Parathyroid adenoma (tissue), 2 donors: ENCODE results near the gene IL17B.

Source experiments
- H2AFZ ChIP-seq: fragments of 300-600 bp; sonication (generic); one replicate; pipeline ENCODE4 v1.7.0; 2017; ENCODE audit warnings: antibody characterized with exemption, mild to moderate bottlenecking
- H3K27ac ChIP-seq: fragments of 300-600 bp; sonication (generic); one replicate; pipeline ENCODE4 v1.7.0; 2017
- H3K27me3 ChIP-seq: fragments of 300-600 bp; sonication (generic); one replicate; pipeline ENCODE4 v1.7.0; 2017; ENCODE audit warnings: low read length; ENCODE audit not compliant: control insufficient read depth, insufficient read depth
- H3K36me3 ChIP-seq: fragments of 300-600 bp; sonication (generic); one replicate; pipeline ENCODE4 v1.7.0; 2017; ENCODE audit warnings: low read length; ENCODE audit not compliant: control insufficient read depth, insufficient read depth
- H3K4me1 ChIP-seq: fragments of 300-600 bp; sonication (generic); one replicate; pipeline ENCODE4 v1.7.0; 2017; ENCODE audit warnings: control low read depth
- H3K4me2 ChIP-seq: fragments of 300-600 bp; sonication (generic); one replicate; pipeline ENCODE4 v1.7.0; 2017; ENCODE audit warnings: low read length
- H3K4me3 ChIP-seq: fragments of 300-600 bp; sonication (generic); one replicate; pipeline ENCODE4 v1.7.0; 2017; ENCODE audit warnings: low read depth, low read length
- H3K79me2 ChIP-seq: fragments of 300-600 bp; sonication (generic); one replicate; pipeline ENCODE4 v1.7.0; 2017; ENCODE audit warnings: control low read depth
- H3K9ac ChIP-seq: fragments of 300-600 bp; sonication (generic); one replicate; pipeline ENCODE4 v1.7.0; 2017; ENCODE audit warnings: mild to moderate bottlenecking
- H3K9me3 ChIP-seq: fragments of 300-600 bp; sonication (generic); one replicate; pipeline ENCODE4 v1.7.0; 2017; ENCODE audit warnings: low read length; ENCODE audit not compliant: control insufficient read depth
- CTCF ChIP-seq: fragments of 300-600 bp; sonication (generic); IDR thresholded peaks from one replicate; pipeline ENCODE4 v1.7.0; 2017; ENCODE audit warnings: antibody characterized with exemption, mild to moderate bottlenecking
- donor health status: primary hyperparathyroidism.

The IL17B gene

GRCh38 chr5:149367972-149368645 is 11.0 kb downstream of the IL17B start:
- H3K79me2 ChIP-seq: no peaks in the 10 kb centered on the region
- H3K36me3 ChIP-seq: no peaks in the 10 kb centered on the region
- peaks cover 13% of the 10 kb centered on the region for H3K4me1 ChIP-seq
- no peak for TF ChIP-seq CTCF
- no peak overlapping the region for H3K4me2 ChIP-seq
- H3K4me3 ChIP-seq: no peak overlapping the region
- no peak overlapping the region for H2AFZ ChIP-seq
- H3K9ac ChIP-seq: no peak overlapping the region
- no peaks in the 10 kb centered on the region for H3K9me3 ChIP-seq
- no peak overlapping the region for H3K27ac ChIP-seq
- H3K27me3 ChIP-seq: no peaks in the 10 kb centered on the region

- H3K4me1 ChIP-seq: peaks cover 13% of the 10 kb centered on the region
- peak; percentile 84 for TF ChIP-seq CTCF
- H3K4me3 ChIP-seq: no peak overlapping the region
- no peak overlapping the region for H3K27ac ChIP-seq
- H2AFZ ChIP-seq: no peak overlapping the region
- H3K9me3 ChIP-seq: no peaks in the 10 kb centered on the region
- no peaks in the 10 kb centered on the region for H3K27me3 ChIP-seq
- no peaks in the 10 kb centered on the region for H3K36me3 ChIP-seq
- no peaks in the 10 kb centered on the region for H3K79me2 ChIP-seq
- H3K4me2 ChIP-seq: no peak overlapping the region
- H3K9ac ChIP-seq: no peak overlapping the region
Measured at GRCh38 chr5:149367249-149367971, 11.7 kb downstream of the IL17B start.

- H3K4me3 ChIP-seq: no peak overlapping the region
- TF ChIP-seq CTCF: no peak
- H3K9ac ChIP-seq: no peak overlapping the region
- no peaks in the 10 kb centered on the region for H3K36me3 ChIP-seq
- H3K4me1 ChIP-seq: peaks cover 10% of the 10 kb centered on the region
- no peaks in the 10 kb centered on the region for H3K9me3 ChIP-seq
- no peak overlapping the region for H2AFZ ChIP-seq
- H3K27ac ChIP-seq: no peak overlapping the region
- H3K79me2 ChIP-seq: no peaks in the 10 kb centered on the region
- no peak overlapping the region for H3K4me2 ChIP-seq
- H3K27me3 ChIP-seq: no peaks in the 10 kb centered on the region
Measured at GRCh38 chr5:149366169-149366729, 12.8 kb downstream of the IL17B start.

GRCh38 chr5:149365418-149365817 is 13.7 kb downstream of the IL17B start:
- no peak for TF ChIP-seq CTCF
- Histone ChIP-seq H3K27me3 (no peaks in the 10 kb centered on the region), H3K27ac (no peak overlapping the region), H3K79me2 (no peaks in the 10 kb centered on the region), H3K36me3 (no peaks in the 10 kb centered on the region), H3K9me3 (no peaks in the 10 kb centered on the region), H3K9ac (no peak overlapping the region), H3K4me1 (peaks cover 1% of the 10 kb centered on the region), H3K4me3 (no peak overlapping the region), H3K4me2 (no peak overlapping the region), H2AFZ (no peak overlapping the region)
